CD8-positive, alpha-beta memory T cell (primary cell): ENCODE data around the gene GSTM2. TPM values are rescaled to one million over a fixed set of nuclear protein-coding genes. Genes with fewer than 3 reads are reported as not detected.
A peak's percentile ranks its signal among the peaks of the same experiment; 100 is the strongest.

ENCODE experiments used
- CTCF ChIA-PET: fragments of 350-600 bp; sonication (Branson Sonifier 250); formaldehyde crosslinking; loops from one replicate; lab custom pipeline; 2021; ENCODE audit warnings: antibody characterized with exemption; lab: Charles Lee
- POLR2A ChIA-PET: fragments of 350-600 bp; sonication (Branson Sonifier 250); formaldehyde crosslinking; loops from one replicate; lab custom pipeline; 2021; ENCODE audit warnings: antibody characterized with exemption; lab: Charles Lee
- DNase-seq, 5 donors: peaks; one replicate each; pipeline versions ENCODE4 v3.0.0 to v3.0.0-alpha.2; 2020 to 2022; ENCODE audit warnings: mixed read lengths in 1 of 5
- H3K27ac ChIP-seq: one replicate; pipeline ENCODE4 v1.7.0; 2013; ENCODE audit warnings: low read depth, mild to moderate bottlenecking, low read length, moderate library complexity
- H3K27me3 ChIP-seq: 2 replicates; pipeline ENCODE4 v1.7.0; 2013; ENCODE audit warnings: low read length, mild to moderate bottlenecking; ENCODE audit not compliant: insufficient read depth, poor library complexity, severe bottlenecking
- H3K36me3 ChIP-seq: 2 replicates; pipeline ENCODE4 v1.7.0; 2013; ENCODE audit warnings: mild to moderate bottlenecking, low read length, moderate library complexity; ENCODE audit not compliant: insufficient read depth
- H3K4me1 ChIP-seq: 2 replicates; pipeline ENCODE4 v1.7.0; 2013; ENCODE audit warnings: mild to moderate bottlenecking, low read length, moderate library complexity; ENCODE audit not compliant: insufficient read depth
- H3K4me3 ChIP-seq: 2 replicates; pipeline ENCODE4 v1.7.0; 2013; ENCODE audit warnings: mild to moderate bottlenecking, low read length
- H3K9me3 ChIP-seq: 2 replicates; pipeline ENCODE4 v1.7.0; 2013; ENCODE audit warnings: mild to moderate bottlenecking, low read length
- H3K27ac Mint-ChIP-seq, 8 donors: one replicate each; pipeline ENCODE4 v1.8.0; 2020 to 2021; ENCODE audit warnings: mixed read lengths in 8 of 8, mild to moderate bottlenecking in 6 of 8, inconsistent platforms in 3 of 8, moderate library complexity in 3 of 8
- H3K27me3 Mint-ChIP-seq, 2 donors: one replicate each; pipeline ENCODE4 v1.8.0; 2020 to 2021; ENCODE audit warnings: mixed read lengths in 2 of 2, mild to moderate bottlenecking in 1 of 2, moderate library complexity in 1 of 2
- H3K36me3 Mint-ChIP-seq, 3 donors: one replicate each; pipeline ENCODE4 v1.8.0; 2020 to 2021; ENCODE audit warnings: mixed read lengths in 3 of 3, inconsistent platforms in 1 of 3, mild to moderate bottlenecking in 1 of 3
- H3K4me1 Mint-ChIP-seq, 3 donors: one replicate each; pipeline ENCODE4 v1.8.0; 2020 to 2021; ENCODE audit warnings: mixed read lengths in 3 of 3, inconsistent platforms in 1 of 3, mild to moderate bottlenecking in 1 of 3
- H3K4me3 Mint-ChIP-seq, 7 donors: one replicate each; pipeline ENCODE4 v1.8.0; 2020 to 2021; ENCODE audit warnings: mixed read lengths in 7 of 7, mild to moderate bottlenecking in 6 of 7, moderate library complexity in 4 of 7, inconsistent platforms in 2 of 7
- H3K9me3 Mint-ChIP-seq, 5 donors: one replicate each; pipeline ENCODE4 v1.8.0; 2020 to 2022; ENCODE audit warnings: mixed read lengths in 5 of 5, mild to moderate bottlenecking in 3 of 5, moderate library complexity in 2 of 5, inconsistent platforms in 1 of 5
- polyA plus RNA-seq: library from polyadenylated mRNA; unstranded; fragments of 300-500 nt; fragmentation: Illumina TruSeq; gene quantifications from one replicate; pipeline ENCODE4 v1.2.3, GENCODE V29; 2021
- total RNA-seq, 2 experiments: library from RNA; stranded (reverse); gene quantifications; one replicate each; pipeline ENCODE4 v1.2.3, GENCODE V29; 2021

Gene GSTM2
- total and polyA plus RNA-seq, 3 experiments from 2014 or later, result 2.6 to 3.1 (median 2.7) TPM

DNA sequence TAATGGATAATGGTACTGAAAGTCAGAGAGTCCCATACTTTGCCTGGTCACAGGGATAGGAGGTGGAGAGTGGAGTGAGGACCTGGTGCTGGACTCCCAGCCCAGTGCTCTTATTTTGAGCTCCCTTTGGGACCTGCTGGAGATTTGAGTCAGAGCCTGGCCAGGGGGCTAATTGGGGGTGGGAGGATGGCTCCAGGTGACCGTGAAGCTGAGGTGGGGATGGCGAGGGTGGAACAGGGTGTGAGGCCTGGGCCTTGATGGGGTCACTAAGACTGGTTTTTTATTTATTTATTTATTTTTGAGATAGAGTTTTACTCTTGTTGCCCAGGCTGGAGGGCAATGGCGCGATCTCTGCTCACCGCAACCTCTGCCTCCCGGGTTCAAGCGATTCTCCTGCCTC, 30.4 kb upstream of the GSTM2 start:
- H3K27ac ChIP-seq, result no peak overlapping the region
- H3K36me3 ChIP-seq, result no peaks in the 10 kb centered on the region
- H3K4me3 Mint-ChIP-seq, result no peak overlapping the region
- ChIA-PET CTCF (interaction anchor here (0.7 to 7.6 kb wide), 11 partner anchors 11 to 392 kb away, joined by 3 to 90 read pairs (median 4); partner anchors contain the start of genes AHCYL1 and GNAI3), POLR2A (no interaction called here)
- no peaks in the 10 kb centered on the region for H3K9me3 ChIP-seq
- H3K27me3 Mint-ChIP-seq, result peaks cover 3 to 6% of the 10 kb centered on the region in 2 donors
- H3K27me3 ChIP-seq, result no peaks in the 10 kb centered on the region
- peaks cover 0 to 3% (median 0%) of the 10 kb centered on the region in 3 donors for H3K36me3 Mint-ChIP-seq
- H3K4me3 ChIP-seq, result no peak overlapping the region
- no peak overlapping the region for H3K27ac Mint-ChIP-seq
- H3K9me3 Mint-ChIP-seq, result no peaks in the 10 kb centered on the region
- H3K4me1 Mint-ChIP-seq, result peaks cover 10 to 16% (median 12%) of the 10 kb centered on the region in 3 donors
- H3K4me1 ChIP-seq, result peaks cover 9% of the 10 kb centered on the region
- no peak for DNase-seq

DNA sequence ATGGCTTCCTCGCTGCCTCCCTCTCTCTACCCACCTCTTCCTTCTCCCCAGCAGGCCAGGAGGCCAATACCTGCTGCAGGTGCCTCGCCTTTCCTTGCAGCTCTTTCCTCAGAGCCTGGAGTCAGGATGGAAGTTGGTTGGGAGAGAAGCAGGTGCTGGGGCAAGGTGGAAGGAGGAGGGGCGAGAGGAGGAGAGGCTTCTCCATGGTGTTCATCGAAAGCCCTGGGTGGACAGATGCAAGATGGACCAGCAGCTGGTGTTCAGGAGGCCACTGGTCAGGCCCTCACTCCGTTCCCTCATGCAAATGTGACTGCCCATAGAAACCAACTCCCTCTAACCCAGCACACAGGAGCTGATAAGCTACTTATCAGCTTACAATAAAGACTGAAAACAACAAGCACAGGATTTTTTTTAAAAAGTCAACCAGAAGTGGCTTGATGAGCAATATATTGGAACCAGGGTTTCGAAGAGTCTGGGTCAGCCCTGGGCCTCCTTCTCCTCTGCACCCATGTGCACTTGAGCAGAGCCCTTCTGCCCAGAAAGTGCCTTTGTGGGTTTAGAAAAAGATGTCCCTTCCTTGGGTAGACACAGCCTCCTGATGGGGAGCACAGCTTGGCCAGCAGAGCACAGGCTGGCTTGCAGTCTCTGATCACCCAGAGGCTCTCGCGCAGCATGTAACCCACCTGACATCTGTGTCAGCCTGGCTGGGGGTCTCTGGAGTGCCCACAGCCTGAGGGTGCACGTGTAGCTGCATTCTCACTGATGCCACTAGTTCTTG, 28.6 kb upstream of the GSTM2 start:
- no peak overlapping the region for H3K4me3 Mint-ChIP-seq
- no peaks in the 10 kb centered on the region for H3K36me3 Mint-ChIP-seq
- H3K27me3 Mint-ChIP-seq, result peaks cover 3 to 6% of the 10 kb centered on the region in 2 donors
- CTCF ChIA-PET, result interaction anchor here (0.6 to 7.6 kb wide), 38 partner anchors 8 to 699 kb away, joined by 3 to 117 read pairs (median 5); partner anchors contain the start of genes AHCYL1, AMIGO1, AMPD2 and GNAI3
- Histone ChIP-seq H3K4me1 (peaks cover 13% of the 10 kb centered on the region), H3K27me3 (no peaks in the 10 kb centered on the region), H3K27ac (no peak overlapping the region), H3K4me3 (no peak overlapping the region), H3K36me3 (no peaks in the 10 kb centered on the region), H3K9me3 (no peaks in the 10 kb centered on the region)
- POLR2A ChIA-PET, result interaction anchor here (0.8 to 1.8 kb wide), 3 partner anchors 19 to 91 kb away, joined by 4 to 6 read pairs (median 4); partner anchors contain the start of gene GNAI3
- H3K27ac Mint-ChIP-seq, result no peak overlapping the region
- no peak for DNase-seq
- peaks cover 10 to 19% (median 15%) of the 10 kb centered on the region in 3 donors for H3K4me1 Mint-ChIP-seq
- no peaks in the 10 kb centered on the region for H3K9me3 Mint-ChIP-seq

DNA sequence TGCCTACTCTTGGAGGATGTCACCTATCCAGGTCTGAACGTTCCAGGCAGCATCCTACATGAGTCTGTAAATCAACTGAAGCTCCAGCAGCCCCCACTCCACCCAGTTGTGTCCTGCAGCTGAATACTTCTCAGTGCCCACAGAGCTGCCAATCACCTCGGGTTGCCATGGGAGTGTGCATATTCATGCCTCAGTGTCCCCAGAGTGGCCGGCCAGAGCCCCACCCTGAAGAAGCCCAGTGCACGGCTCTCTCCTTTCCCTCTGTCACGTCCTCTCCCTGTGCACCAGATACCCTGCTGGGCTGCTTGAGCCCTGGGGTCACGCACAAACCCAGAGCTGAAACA, 28.0 kb upstream of the GSTM2 start:
- Histone ChIP-seq H3K4me1 (peaks cover 8% of the 10 kb centered on the region), H3K4me3 (no peak overlapping the region), H3K9me3 (no peaks in the 10 kb centered on the region), H3K27ac (no peak overlapping the region), H3K27me3 (no peaks in the 10 kb centered on the region), H3K36me3 (no peaks in the 10 kb centered on the region)
- ChIA-PET POLR2A (interaction anchor here (0.8 to 1.8 kb wide), 5 partner anchors 20 to 134 kb away, joined by 3 to 6 read pairs (median 4); partner anchors contain the start of gene GNAI3), CTCF (interaction anchor here (0.6 to 7.6 kb wide), 40 partner anchors 9 to 466 kb away, joined by 3 to 117 read pairs (median 5); partner anchors contain the start of genes AHCYL1, AMIGO1, AMPD2 and GNAI3)
- H3K4me3 Mint-ChIP-seq, result no peak overlapping the region
- H3K9me3 Mint-ChIP-seq, result no peaks in the 10 kb centered on the region
- H3K4me1 Mint-ChIP-seq, result peaks cover 6 to 13% (median 9%) of the 10 kb centered on the region in 3 donors
- H3K36me3 Mint-ChIP-seq, result no peaks in the 10 kb centered on the region
- H3K27me3 Mint-ChIP-seq, result peaks cover 3 to 6% of the 10 kb centered on the region in 2 donors
- DNase-seq, result peak in 1 of 5 donors; percentile 39
- peak overlapping the region in 1 of 8 donors; percentile 42 for H3K27ac Mint-ChIP-seq

DNA sequence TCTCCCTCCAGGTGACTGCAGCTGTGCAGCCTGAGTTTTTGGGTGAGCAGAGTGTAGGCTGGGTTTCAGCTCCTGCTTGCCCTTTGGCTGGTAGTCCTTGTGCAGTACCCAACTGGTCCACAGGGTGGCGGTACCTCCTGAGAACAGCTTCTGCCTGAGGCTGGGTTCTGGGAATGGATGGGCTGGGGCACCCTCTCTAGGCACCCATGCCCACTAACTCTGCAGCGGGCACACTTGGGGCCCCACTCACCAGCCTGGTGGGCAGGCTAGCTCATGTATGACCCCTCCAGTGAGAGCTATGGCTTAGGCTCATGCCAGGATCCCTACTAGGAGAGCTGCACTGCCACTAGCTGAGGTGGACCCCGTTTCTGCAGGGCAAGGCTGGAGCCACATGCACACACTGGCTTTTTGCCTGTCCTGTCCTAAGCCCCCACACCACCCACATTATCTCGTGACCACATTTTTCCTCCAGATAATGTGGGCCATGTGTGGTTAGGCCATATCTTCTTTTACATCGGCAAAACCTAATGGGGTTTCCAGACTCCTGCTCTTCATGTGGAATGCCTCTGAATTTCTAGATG, 27.5 kb upstream of the GSTM2 start:
- no peak overlapping the region for H3K27ac ChIP-seq
- H3K4me1 Mint-ChIP-seq, result peaks cover 4 to 12% (median 7%) of the 10 kb centered on the region in 3 donors
- peaks cover 3 to 6% of the 10 kb centered on the region in 2 donors for H3K27me3 Mint-ChIP-seq
- peak overlapping the region in 2 of 8 donors; percentile 3 to 42 for H3K27ac Mint-ChIP-seq
- ChIA-PET POLR2A (interaction anchor here (0.5 to 1.8 kb wide), 5 partner anchors 91 to 213 kb away, joined by 3 to 10 read pairs (median 6); partner anchors contain the start of gene GNAI3), CTCF (interaction anchor here (0.6 to 7.6 kb wide), 37 partner anchors 9 to 465 kb away, joined by 3 to 117 read pairs (median 5); partner anchors contain the start of genes AHCYL1, AMIGO1, AMPD2 and GNAI3)
- no peaks in the 10 kb centered on the region for H3K27me3 ChIP-seq
- H3K4me3 ChIP-seq, result no peak overlapping the region
- no peak overlapping the region for H3K4me3 Mint-ChIP-seq
- H3K36me3 ChIP-seq, result no peaks in the 10 kb centered on the region
- no peaks in the 10 kb centered on the region for H3K9me3 ChIP-seq
- peak; percentile 70 to 89 (median 82) for DNase-seq
- H3K36me3 Mint-ChIP-seq, result no peaks in the 10 kb centered on the region
- H3K9me3 Mint-ChIP-seq, result no peaks in the 10 kb centered on the region
- H3K4me1 ChIP-seq, result peaks cover 4% of the 10 kb centered on the region

DNA sequence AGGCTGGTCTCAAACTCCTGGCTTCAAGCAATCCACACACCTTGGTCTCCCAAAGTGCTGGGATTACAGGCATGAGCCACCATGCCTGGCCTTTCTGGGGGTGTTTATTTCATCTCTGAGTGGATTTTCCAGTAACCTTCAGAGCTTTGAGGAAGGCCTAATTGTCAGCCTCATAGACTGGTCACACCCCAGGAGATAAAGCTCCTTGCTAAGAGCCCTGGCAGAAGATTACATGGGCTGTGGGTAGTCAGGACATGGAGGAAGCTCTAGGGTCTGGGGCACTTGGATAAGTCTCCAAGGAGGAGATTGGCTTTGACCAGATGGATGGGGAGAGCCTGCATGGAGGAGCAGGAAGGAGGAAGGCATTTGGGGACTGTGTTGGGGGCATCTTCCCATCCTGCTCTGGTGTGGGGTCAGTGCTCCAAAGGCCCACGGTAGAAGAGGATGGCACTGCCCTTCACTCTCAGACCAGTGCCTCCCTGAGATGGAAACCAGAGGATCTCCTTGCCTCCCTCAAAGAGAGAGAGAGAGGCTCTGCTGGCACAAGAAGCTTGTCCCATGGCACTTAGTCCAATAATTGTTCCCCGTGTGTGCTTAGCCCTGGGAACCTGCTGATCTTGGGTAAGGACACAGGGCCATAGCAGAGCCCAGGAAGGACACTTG, 26.6 kb upstream of the GSTM2 start:
- no peaks in the 10 kb centered on the region for H3K36me3 Mint-ChIP-seq
- H3K4me3 ChIP-seq, result no peak overlapping the region
- H3K27me3 Mint-ChIP-seq, result peaks cover 3 to 6% of the 10 kb centered on the region in 2 donors
- no peaks in the 10 kb centered on the region for H3K9me3 ChIP-seq
- H3K4me1 ChIP-seq, result peaks cover 4% of the 10 kb centered on the region
- no peaks in the 10 kb centered on the region for H3K9me3 Mint-ChIP-seq
- peaks cover 4 to 12% (median 7%) of the 10 kb centered on the region in 3 donors for H3K4me1 Mint-ChIP-seq
- no peak overlapping the region for H3K4me3 Mint-ChIP-seq
- no peak overlapping the region for H3K27ac ChIP-seq
- H3K27ac Mint-ChIP-seq, result peak overlapping the region in 1 of 8 donors; percentile 36
- ChIA-PET CTCF (interaction anchor here (0.9 to 7.6 kb wide), 18 partner anchors 10 to 342 kb away, joined by 3 to 117 read pairs (median 8); partner anchors contain the start of genes AHCYL1, AMPD2, GNAI3 and GNAT2), POLR2A (interaction anchor here (0.5 to 1.8 kb wide), 3 partner anchors 92 to 214 kb away, joined by 3 to 10 read pairs (median 4); no protein-coding TSS in a partner anchor)
- no peaks in the 10 kb centered on the region for H3K27me3 ChIP-seq
- H3K36me3 ChIP-seq, result no peaks in the 10 kb centered on the region
- DNase-seq, result no peak

DNA sequence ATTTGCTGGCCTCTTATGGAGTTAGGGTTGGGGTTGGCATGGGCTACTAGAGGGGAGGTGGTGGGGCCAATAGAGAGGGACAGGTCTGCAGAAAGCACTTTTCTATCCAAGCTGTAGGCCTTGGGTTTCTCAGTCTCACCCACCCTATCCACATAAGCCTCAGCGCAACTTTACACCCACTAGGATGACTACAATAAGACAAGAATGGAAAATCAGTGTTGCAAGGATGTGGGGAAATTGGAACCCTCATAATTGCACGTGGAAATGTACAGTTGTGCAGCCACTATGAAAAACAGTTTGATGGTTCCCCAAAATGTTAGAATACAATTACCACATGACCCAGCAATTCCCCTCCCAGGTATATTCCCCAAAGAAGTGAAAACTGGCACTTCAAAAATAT, 26.0 kb upstream of the GSTM2 start:
- H3K27ac Mint-ChIP-seq, result peak overlapping the region in 1 of 8 donors; percentile 85
- no peaks in the 10 kb centered on the region for H3K9me3 ChIP-seq
- no peak overlapping the region for H3K4me3 ChIP-seq
- H3K27ac ChIP-seq, result no peak overlapping the region
- no peak overlapping the region for H3K4me3 Mint-ChIP-seq
- no peaks in the 10 kb centered on the region for H3K27me3 ChIP-seq
- POLR2A ChIA-PET, result interaction anchor here (0.8 kb wide), 1 partner anchor 96 kb away, joined by 3 read pairs; no protein-coding TSS in a partner anchor
- DNase-seq, result no peak
- no peaks in the 10 kb centered on the region for H3K36me3 ChIP-seq
- H3K36me3 Mint-ChIP-seq, result no peaks in the 10 kb centered on the region
- CTCF ChIA-PET, result interaction anchor here (1.0 to 7.6 kb wide), 11 partner anchors 9 to 342 kb away, joined by 3 to 117 read pairs (median 5); partner anchors contain the start of genes AHCYL1, AMPD2, GNAI3 and GNAT2
- peaks cover 4 to 12% (median 7%) of the 10 kb centered on the region in 3 donors for H3K4me1 Mint-ChIP-seq
- peaks cover 4% of the 10 kb centered on the region for H3K4me1 ChIP-seq
- H3K27me3 Mint-ChIP-seq, result peaks cover 1 to 3% of the 10 kb centered on the region in 2 donors
- H3K9me3 Mint-ChIP-seq, result no peaks in the 10 kb centered on the region

DNA sequence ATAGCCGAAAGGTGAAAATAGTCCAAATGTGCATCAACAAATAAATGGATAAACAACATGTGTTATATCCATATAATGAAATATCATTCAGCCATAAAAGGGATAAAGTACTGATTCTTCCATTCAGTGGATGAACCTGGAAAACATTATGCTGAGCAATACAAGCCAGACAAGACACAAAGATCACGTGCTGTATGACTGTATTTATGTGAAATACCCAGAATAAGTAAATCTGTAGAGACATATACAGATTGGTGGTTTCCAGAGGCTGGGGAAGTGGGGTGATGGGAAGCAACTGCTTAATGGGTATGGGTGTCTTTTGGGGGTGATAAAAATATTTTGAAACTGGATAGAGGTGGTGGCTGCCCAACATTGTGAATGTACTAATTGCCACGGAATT, 25.2 kb upstream of the GSTM2 start:
- Mint-ChIP-seq H3K27ac (peak overlapping the region in 1 of 8 donors; percentile 40), H3K4me1 (peaks cover 4 to 12% (median 7%) of the 10 kb centered on the region in 3 donors), H3K27me3 (peaks cover 0 to 3% of the 10 kb centered on the region in 2 donors), H3K9me3 (no peaks in the 10 kb centered on the region), H3K36me3 (no peaks in the 10 kb centered on the region), H3K4me3 (no peak overlapping the region)
- no peak for DNase-seq
- Histone ChIP-seq H3K36me3 (no peaks in the 10 kb centered on the region), H3K27me3 (no peaks in the 10 kb centered on the region), H3K4me1 (peaks cover 4% of the 10 kb centered on the region), H3K4me3 (no peak overlapping the region), H3K9me3 (no peaks in the 10 kb centered on the region), H3K27ac (no peak overlapping the region)
- ChIA-PET POLR2A (interaction anchor here (1.6 kb wide), 1 partner anchor 342 kb away, joined by 3 read pairs; the partner anchor contains the start of gene AHCYL1), CTCF (interaction anchor here (0.7 to 6.1 kb wide), 12 partner anchors 8 to 352 kb away, joined by 3 to 117 read pairs (median 4); partner anchors contain the start of gene AHCYL1)
